HuH-7 (cell line): ENCODE data around the gene PAK1.

ENCODE experiments used
- DNase-seq: peaks from one replicate; pipeline ENCODE4 v3.0.0; 2011; ENCODE audit warnings: low spot score

The PAK1 gene

DNA sequence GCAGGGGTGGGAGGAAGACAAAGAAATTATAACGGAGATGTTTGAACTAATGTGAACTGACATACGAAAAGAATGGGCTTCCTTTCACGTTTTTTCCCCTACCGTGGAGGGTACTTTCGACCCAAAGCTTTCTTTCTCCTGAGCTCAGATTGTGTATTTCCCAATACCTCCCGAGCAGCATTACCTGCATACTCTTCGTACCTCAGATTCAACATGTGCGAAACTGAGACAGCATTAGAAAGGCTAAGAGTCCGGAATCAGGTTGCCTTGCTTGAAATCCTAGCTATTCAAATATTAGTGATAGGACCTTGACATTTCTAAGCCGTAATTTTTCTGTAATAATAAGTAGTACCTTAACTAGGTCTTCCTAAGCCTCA, 778 bp upstream of the PAK1 start:
- peak; percentile 16 for DNase-seq

DNA sequence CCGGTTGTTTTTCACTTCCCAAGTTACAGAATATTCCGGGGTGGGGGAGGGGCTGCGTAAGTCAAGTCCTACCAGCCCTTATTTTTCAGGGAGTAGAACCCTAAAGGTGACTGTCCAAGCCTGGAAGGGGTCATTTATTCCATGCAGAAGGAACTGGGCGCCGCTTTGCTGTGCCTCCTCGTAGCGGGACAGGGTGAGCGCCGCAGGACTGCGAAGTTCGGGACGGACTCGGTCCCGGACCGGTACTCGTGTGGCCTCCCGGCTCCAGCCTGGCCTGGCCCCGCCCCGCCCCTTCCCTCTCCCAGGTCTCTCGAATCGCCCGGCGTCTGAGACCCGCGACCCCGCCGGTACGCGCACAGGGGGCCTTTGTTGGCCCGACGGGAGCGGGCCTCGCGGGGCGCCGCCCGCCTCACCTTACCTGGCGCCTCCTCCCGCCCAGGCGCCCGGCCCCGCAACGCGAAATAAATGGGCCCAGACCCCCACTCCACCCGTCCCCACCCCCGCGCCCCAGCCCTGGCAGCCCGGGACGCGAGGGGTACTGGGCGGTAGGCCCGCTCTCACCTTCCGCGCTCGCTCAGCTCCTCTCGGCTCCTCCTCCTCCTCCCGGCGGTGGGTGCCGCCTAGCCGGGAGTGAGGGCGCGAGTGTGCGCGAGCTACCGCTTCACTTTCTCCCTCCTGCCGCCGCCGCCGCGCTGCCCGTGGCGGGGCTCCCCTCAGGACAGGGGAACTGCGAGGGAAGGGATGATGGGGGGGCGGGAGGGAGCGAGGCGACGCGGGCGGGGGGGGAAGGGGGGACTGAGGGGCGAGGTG, 698 bp downstream of the PAK1 start:
- peak; percentile 34 for DNase-seq

- peak; percentile 46 for DNase-seq
Observed at GRCh38 chr11:77471558-77472193, 2.2 kb downstream of the PAK1 start.

DNA sequence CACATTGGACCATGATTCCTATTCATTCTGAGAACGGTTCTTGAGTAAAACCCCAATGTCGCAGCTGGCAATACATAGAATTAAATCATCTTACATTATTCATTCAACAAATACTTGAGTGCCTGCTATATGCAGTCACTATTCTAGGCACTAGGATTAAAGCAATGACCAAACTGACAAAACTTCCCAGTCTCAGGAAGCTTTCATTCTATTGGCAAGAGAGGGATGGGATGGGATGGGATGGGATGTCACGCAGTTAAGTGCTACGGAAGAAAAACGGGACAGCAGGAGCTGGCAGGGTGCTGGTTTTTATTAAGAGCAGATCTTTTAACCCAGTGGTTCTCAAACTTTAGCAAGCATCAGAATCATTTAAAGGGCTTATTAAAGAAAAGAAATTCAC, 2.9 kb downstream of the PAK1 start:
- DNase-seq, result no peak

- DNase-seq, result no peak
Observed at GRCh38 chr11:77470504-77470903, 3.4 kb downstream of the PAK1 start.

DNA sequence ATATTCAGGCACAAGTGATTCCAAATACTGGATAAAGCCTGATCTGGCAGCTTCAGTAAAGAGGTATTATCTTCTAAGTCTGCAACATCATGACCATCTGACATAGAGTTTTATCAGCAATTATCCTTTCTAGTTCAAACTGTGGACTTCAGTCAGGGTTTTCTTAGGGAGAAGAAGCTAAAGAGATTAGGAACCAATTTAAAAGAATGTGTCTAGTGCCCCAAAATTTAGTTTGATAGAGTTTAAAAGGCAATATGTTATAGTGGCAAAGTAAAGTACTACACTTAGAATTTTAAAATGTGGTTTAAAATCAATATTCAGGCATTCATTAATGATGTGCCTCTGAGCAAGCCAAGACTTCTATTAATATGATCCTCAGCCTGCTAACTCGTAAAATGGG, 5.4 kb downstream of the PAK1 start:
- no peak for DNase-seq

DNA sequence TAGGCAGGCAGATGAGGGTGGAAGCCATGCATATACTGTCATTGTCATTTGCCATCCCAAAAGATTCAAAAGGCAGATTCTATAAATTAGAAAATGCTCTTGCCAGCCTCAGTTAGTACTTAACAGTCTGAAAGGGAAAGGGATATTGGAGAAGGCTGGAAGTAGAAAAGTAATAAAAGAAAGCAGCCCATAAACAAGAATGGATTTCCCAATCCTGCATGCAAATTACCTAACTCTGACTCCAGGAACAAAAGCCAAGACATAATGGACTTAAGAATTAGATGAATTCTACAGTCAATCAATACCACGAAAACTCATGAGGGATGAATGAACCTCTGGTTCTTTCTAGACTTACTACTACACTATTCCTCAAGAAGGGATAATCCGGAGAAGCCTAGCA, 5.9 kb downstream of the PAK1 start:
- no peak for DNase-seq

DNA sequence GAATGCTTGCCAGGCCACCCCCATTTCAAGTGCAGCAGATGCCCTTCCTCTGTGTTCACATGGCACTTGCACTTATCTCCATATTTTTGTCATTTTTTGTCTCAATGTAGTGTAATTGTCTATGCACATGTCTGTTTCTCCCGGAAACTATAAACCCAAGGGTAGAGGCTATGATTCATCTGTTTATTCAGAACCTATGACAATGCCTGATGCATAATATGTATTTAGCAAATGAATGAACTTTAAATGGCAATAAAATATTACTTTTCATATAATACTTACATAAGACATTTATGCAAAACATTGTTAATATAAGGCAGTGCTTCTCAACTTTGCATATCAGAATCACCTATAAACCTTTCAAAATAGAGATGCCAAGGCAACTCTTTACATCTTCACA, 6.7 kb downstream of the PAK1 start:
- DNase-seq, result no peak

GRCh38 chr11:77457340-77457739, 16.6 kb downstream of the PAK1 start:
- no peak for DNase-seq

DNA sequence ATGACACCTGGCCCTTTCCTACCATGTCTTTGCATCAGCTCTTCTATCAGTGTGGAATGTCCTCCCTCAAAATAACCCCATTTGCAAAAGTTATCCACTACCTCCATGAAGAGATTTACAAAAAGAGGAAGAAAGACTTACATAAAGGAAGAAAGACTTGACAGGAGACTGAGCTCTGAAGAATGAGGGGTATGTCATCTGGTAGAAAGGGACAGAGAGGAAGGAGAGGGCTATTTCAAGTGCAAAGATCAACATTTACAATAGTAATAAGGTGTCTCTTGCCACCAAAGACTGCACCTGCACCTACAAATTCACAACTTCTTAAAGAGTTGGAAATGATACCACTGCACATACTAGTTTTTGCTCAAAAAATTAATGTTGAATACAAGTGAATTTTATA, 18.2 kb downstream of the PAK1 start:
- no peak for DNase-seq

DNA sequence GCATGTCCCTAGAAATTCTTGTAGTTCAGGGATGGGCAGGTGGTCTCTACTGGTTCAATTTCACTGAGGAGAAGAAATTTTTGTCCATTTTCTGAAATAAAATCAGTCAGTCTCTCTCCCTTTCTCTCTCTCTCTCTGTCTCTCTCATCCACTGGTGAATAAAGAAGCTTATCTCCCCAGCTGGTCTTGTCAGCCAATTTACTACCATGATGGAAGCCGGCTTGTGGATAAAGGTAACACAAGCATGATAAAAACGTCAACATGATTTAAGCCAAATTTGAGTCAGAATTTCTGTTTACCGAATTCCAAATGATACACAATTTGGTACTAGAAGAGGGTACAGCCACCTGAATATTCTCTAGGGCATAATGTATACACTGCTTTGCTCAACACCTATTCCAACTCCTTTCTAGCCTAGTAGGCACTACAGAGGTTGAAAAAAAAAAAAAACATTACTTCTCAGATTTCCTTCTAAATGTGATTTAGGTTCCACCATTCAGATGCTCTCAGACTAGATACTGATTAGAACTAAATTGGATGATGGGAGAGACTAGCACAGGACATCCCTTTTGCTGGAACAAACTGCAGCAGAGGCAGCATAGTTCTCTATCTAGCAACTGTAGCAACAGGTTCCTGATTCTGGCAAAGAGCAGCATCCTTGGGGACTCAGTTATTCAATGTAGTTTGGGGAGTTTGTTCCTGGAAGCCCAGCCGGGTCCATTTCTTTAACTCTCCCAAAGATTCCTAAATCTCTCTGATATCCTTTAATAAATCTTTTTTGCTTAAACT, 18.8 kb downstream of the PAK1 start:
- no peak for DNase-seq

- DNase-seq, result no peak
Observed at GRCh38 chr11:77450227-77450626, 23.7 kb downstream of the PAK1 start.

DNA sequence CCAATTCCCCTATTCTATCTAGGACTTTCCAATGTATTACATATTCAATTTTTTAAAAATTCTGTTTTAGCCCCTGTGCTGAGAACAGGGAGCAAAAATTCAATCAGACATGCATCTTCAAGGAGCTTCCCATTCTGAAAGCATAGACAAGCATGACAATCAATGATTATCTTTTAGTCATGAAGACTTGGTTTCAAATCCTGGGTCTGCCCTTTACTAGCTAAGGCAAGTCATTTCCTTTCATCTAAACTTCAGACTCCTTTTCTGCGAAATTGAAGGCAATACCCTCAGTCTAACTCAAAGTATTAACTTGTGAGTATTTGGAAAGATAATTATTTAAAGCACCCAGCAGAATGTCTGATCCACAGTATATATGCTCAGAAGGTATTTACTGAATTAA, 24.1 kb downstream of the PAK1 start:
- DNase-seq, result no peak

GRCh38 chr11:77449060-77449521, 24.8 kb downstream of the PAK1 start:
- no peak for DNase-seq

DNA sequence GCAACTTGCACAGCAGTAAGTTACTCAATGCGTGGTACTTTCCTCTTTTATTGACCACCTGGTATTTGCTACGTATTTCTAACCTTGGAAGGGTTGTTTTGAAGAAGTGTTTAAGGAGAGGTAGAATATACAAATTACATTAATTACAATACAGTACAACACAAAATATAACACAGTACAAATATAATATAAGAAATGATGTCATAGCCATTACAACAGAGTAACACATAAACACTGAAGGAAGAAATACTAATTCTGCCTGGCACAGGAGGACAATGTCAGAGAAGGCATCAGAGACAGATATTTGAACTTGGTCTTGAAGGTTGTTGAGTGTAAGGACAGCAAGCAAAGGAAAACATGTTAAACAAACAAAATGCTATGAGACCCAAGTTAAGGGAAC, 25.6 kb downstream of the PAK1 start:
- DNase-seq, result no peak

DNA sequence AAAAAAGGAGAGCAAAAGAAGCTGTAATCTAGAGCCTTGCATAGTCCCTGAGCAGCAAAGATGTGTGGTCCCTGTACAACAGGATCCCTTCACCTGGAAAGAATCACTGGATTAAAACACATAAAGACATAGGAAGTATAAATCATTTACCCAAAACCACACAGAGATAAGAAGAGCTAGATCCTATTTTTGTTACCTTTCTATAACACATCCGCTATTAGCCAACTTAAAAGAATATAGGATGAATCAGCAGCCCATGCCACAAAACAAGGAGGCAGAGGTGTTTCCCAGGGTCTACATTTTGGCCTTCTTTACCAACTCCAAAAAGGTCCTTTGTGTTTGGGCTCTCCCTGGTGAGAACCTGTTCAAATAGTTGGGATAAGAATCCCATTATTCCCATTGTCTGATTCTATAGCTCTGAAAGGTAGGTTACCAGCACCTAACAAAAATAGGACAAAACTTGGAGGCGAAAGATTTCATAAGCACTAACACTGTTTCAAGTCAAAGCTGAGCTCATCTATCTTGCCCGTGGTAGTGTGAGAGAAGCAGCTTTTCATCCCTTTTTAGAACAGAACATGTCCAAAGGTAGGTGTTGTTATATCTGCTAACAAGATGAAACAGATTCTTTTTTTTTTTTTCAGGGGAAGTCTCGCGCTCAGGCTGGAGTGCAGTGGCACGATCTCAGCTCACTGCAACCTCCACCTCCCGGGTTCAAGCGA, 26.8 kb downstream of the PAK1 start:
- DNase-seq, result no peak

DNA sequence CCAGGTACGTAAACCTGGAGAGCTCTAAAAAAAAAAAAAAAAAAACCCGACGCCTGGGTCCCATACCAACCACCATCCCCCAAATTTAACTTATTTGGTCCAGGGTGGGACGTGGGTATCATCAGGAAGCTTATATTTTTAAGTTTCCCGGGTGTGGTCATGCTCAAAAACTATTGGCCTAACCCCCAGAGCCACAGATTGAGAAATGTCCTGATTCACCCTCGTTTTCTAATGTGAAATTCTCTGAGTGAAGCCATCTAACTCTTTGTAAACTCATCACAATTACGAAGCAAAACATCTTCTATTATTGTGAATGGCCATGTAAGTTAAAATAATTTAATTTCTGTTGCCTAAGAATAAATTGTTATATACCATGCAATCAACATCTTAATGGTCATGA, 29.6 kb downstream of the PAK1 start:
- DNase-seq, result no peak

GRCh38 chr11:77442394-77443053, 31.4 kb downstream of the PAK1 start:
- DNase-seq, result no peak

- no peak for DNase-seq
Observed at GRCh38 chr11:77441426-77441825, 32.5 kb downstream of the PAK1 start.

GRCh38 chr11:77440678-77441077, 33.2 kb downstream of the PAK1 start:
- DNase-seq, result no peak

- no peak for DNase-seq
Observed at GRCh38 chr11:77438487-77438886, 35.4 kb downstream of the PAK1 start.

GRCh38 chr11:77436969-77437368, 36.9 kb downstream of the PAK1 start:
- DNase-seq, result no peak
